ENCODE measurements around the gene SPDYE5.

Gene SPDYE5

DNA sequence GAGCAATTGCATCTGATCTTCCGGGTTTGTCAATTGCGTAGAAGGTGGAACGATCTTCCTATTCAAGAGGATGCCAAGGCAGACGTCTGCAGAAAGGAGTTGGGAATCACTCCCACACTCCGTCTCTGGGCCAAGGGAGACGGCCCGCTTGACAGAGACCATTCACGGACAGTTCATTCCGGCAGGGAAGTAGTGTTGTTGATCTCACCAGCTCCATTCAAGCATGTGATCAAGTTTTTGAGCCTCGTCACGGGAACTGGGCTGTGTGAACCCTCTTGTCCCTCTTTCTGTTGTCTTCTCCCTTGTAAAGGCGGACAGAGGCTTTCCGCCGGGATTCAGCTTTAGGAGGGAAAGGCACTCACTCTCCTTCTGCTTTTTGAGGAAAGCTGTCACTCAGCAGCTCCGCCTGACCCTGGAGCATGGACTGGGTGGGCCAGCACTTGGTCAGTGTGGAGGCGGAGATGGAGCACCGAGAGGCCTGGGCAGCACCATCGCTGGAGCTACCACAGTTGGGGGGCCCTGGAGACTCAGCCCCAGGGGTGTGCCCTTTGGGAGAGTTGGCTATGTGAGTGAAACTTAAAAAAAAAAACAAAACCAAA, 44.9 kb downstream of the SPDYE5 start:
- DNase-seq (ENCODE audit: low read depth): no peak

DNA sequence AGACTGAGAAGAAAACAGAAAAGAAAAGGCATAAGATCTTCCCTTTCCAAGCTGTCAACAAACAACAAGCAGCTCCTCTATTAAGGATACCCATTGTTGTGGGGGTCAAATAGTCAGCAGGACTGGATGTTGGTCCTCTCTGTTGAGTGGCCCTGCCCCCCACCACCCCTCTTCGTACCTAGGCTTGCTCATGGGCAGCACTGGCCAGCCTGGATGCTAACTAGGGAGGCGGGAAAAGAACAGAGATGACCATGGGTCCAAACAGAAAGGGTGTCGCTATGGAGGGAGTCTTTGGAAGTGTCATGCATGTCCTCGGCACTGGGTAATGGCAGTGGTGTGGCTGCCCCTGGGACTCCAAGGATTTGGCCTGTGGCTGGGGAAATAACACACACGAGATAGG, 45.6 kb downstream of the SPDYE5 start:
- no peak for DNase-seq (ENCODE audit: low read depth)

DNA sequence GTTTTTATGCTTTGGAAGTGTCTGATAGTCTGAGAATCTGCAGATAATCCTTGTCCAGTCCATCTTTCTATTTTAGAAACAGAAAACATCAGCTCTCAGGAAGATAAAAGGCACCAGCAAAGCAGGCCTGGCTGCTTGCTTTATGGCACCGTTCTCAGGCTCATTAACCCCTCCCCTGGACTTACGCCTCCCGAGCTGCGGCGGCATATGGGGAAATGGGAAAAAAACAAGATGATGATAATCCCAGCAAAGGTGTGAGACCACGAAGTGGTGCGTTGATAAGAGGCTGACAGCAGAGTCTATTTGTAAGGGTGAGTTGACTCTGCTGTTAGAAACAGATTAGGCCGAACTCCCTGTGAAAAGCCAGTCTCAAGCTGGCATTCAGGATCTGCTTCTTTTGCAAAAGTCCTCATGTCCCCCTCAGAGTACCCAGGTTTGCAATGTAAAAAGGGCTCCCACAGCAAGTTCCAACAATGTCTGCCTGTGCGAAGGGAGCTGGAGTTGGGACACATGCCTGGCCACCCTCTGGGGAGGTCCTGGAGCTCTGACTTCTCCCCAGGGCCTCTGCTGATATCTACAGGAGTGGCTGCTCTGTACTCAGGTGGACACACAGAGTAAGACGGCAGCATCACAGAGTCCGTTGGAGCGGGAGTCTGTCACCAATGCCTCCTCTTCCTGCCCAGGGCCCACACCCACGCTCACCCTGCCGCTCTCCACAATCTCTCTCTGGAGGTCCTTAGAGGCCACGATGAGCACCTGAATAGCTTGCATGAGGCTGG, 54.3 kb downstream of the SPDYE5 start:
- no peak for DNase-seq (ENCODE audit: low read depth)

Measured in activated T-cell treated with anti-CD3 and anti-CD28 coated beads for 24 hours (primary cell).